IMR-90 (cell line): ENCODE results near the gene FOXR1. TPM values are rescaled to one million over a fixed set of nuclear protein-coding genes. Genes with fewer than 3 reads are reported as not detected.

ENCODE experiments used
- ATAC-seq: fragments of 200-7000 bp; cut with Tn5 transposase; 2 replicates; pipeline ENCODE4 v1.9.1; 2020; ENCODE audit warnings: low read depth, mild to moderate bottlenecking, moderate library complexity
- BruUV-seq: library from RNA; stranded (reverse); fragments of 400-500 nt; replicated peaks from 2 replicates; lab custom pipeline; 2021; lab: Mats Ljungman, UMichigan
- CTCF ChIA-PET: fragments of 300-600 bp; formaldehyde crosslinking; extraction: SDS; loops from one replicate; lab custom pipeline; 2021; ENCODE audit warnings: antibody characterized with exemption; lab: Yijun Ruan, JAX
- POLR2A ChIA-PET: fragments of 300-600 bp; sonication (Branson Sonifier 250); formaldehyde crosslinking; loops from one replicate; lab custom pipeline; 2022; ENCODE audit warnings: antibody characterized with exemption; ENCODE audit not compliant: unreplicated experiment; lab: Charles Lee
- DNase-seq: peaks from one replicate; pipeline ENCODE4 v3.0.0; 2013
- H2AFZ ChIP-seq: replicated peaks from 2 replicates; pipeline ENCODE3; 2013; ENCODE audit warnings: low read length, mild to moderate bottlenecking; ENCODE audit not compliant: poor library complexity
- H2AK5ac ChIP-seq: 2 replicates; pipeline ENCODE4 v1.6.1; 2013; ENCODE audit warnings: low read depth, low read length, inconsistent platforms
- H2AK9ac ChIP-seq: replicated peaks from 2 replicates; pipeline ENCODE3; 2013; ENCODE audit warnings: mild to moderate bottlenecking, low read depth, low read length, moderate library complexity; ENCODE audit not compliant: poor library complexity
- H2BK120ac ChIP-seq: 2 replicates; pipeline ENCODE4 v1.6.1; 2013; ENCODE audit warnings: low read depth, low read length, inconsistent platforms
- H2BK15ac ChIP-seq: 3 replicates; pipeline ENCODE4 v1.6.1; 2013; ENCODE audit warnings: low read depth, low read length, inconsistent platforms
- H2BK20ac ChIP-seq: 2 replicates; pipeline ENCODE4 v1.6.1; 2013; ENCODE audit warnings: low read depth, mild to moderate bottlenecking, inconsistent platforms, low read length, moderate library complexity
- H2BK5ac ChIP-seq: 2 replicates; pipeline ENCODE4 v1.6.1; 2013; ENCODE audit warnings: mild to moderate bottlenecking, low read depth, low read length, inconsistent platforms; ENCODE audit not compliant: poor library complexity, severe bottlenecking
- H3K14ac ChIP-seq: replicated peaks from 2 replicates; pipeline ENCODE4 v1.6.1; 2013; ENCODE audit warnings: low read depth, low read length, inconsistent platforms
- H3K18ac ChIP-seq: 2 replicates; pipeline ENCODE4 v1.6.1; 2013; ENCODE audit warnings: low read depth, low read length, control low read depth
- H3K23ac ChIP-seq: 2 replicates; pipeline ENCODE4 v1.6.1; 2013; ENCODE audit warnings: low read depth, low read length, inconsistent platforms
- H3K27ac ChIP-seq: 2 replicates; pipeline ENCODE4 v1.5.1; 2013; ENCODE audit warnings: mild to moderate bottlenecking, control low read depth, low read length; ENCODE audit not compliant: insufficient read depth
- H3K27me3 ChIP-seq: 2 replicates; pipeline ENCODE4 v1.6.1; 2013; ENCODE audit warnings: low read length; ENCODE audit not compliant: control insufficient read depth, insufficient read depth
- H3K36me3 ChIP-seq: 2 replicates; pipeline ENCODE4 v1.6.1; 2013; ENCODE audit warnings: low read length, mixed read lengths; ENCODE audit not compliant: control insufficient read depth, insufficient read depth
- H3K4ac ChIP-seq: 2 replicates; pipeline ENCODE4 v1.6.1; 2013; ENCODE audit warnings: low read depth, low read length, inconsistent platforms
- H3K4me1 ChIP-seq: 2 replicates; pipeline ENCODE4 v1.6.1; 2013; ENCODE audit warnings: low read length, mixed read lengths; ENCODE audit not compliant: control insufficient read depth, insufficient read depth
- H3K4me2 ChIP-seq: 2 replicates; pipeline ENCODE4 v1.6.1; 2013; ENCODE audit warnings: low read depth, mild to moderate bottlenecking, control low read depth, low read length, moderate library complexity
- H3K4me3 ChIP-seq: 2 replicates; pipeline ENCODE4 v1.5.1; 2013; ENCODE audit warnings: low read depth, mild to moderate bottlenecking, control low read depth, low read length, moderate library complexity; ENCODE audit not compliant: insufficient read depth
- H3K56ac ChIP-seq: 2 replicates; pipeline ENCODE4 v1.6.1; 2013; ENCODE audit warnings: low read length, inconsistent platforms; ENCODE audit not compliant: insufficient read depth; ENCODE audit errors: extremely low read depth
- H3K79me1 ChIP-seq, 2 experiments: 2 replicates each; pipeline ENCODE4 v1.6.1; 2013; ENCODE audit warnings: low read length in 2 of 2, inconsistent platforms in 1 of 2, low read depth in 1 of 2
- H3K9ac ChIP-seq: 2 replicates; pipeline ENCODE4 v1.6.1; 2013; ENCODE audit warnings: low read depth, low read length, control low read depth
- H3K9me1 ChIP-seq: 2 replicates; pipeline ENCODE4 v1.6.1; 2013; ENCODE audit warnings: low read length, inconsistent platforms; ENCODE audit not compliant: insufficient read depth
- H3K9me3 ChIP-seq: 2 replicates; pipeline ENCODE4 v1.6.1; 2013; ENCODE audit warnings: low read length; ENCODE audit not compliant: control insufficient read depth, insufficient read depth
- H4K20me1 ChIP-seq: 2 replicates; pipeline ENCODE4 v1.6.1; 2013; ENCODE audit warnings: low read length, inconsistent platforms; ENCODE audit not compliant: insufficient read depth
- H4K5ac ChIP-seq: 2 replicates; pipeline ENCODE4 v1.6.1; 2013; ENCODE audit warnings: mild to moderate bottlenecking, low read depth, low read length, control low read depth
- H4K8ac ChIP-seq, 2 experiments: 2 replicates each; pipeline ENCODE4 v1.6.1; 2013; ENCODE audit warnings: low read depth in 2 of 2, low read length in 2 of 2, control low read depth in 1 of 2, inconsistent platforms in 1 of 2
- H4K91ac ChIP-seq: 2 replicates; pipeline ENCODE4 v1.6.1; 2013; ENCODE audit warnings: low read depth, low read length, inconsistent platforms; ENCODE audit not compliant: insufficient read depth
- MAFK ChIP-seq: IDR thresholded peaks from 2 replicates; pipeline ENCODE4 v1.6.1; 2012; ENCODE audit warnings: low read depth, low read length, improper control_type of control experiment
- RAD21 ChIP-seq: IDR thresholded peaks from 2 replicates; pipeline ENCODE4 v1.6.1; 2012; ENCODE audit warnings: low read length, improper control_type of control experiment
- RCOR1 ChIP-seq: IDR thresholded peaks from 2 replicates; pipeline ENCODE4 v1.6.1; 2012; ENCODE audit warnings: mild to moderate bottlenecking, low read length, improper control_type of control experiment; ENCODE audit not compliant: insufficient replicate concordance
- WGBS, 2 experiments: methylation state at CpG; one replicate each; pipeline versions ENCODE4 v1.1.5 to v1.1.7; 2013; ENCODE audit warnings: missing lambda C conversion rate in 2 of 2; ENCODE audit not compliant: insufficient read length in 1 of 2; ENCODE audit errors: extremely low coverage in 2 of 2; 5-methylcytosine and 5-hydroxymethylcytosine counted together
- dilution Hi-C: fragments of 300-500 bp; cut with HindIII; formaldehyde crosslinking; loops from one replicate; pipeline ENCODE4 v1.14.3; 2018; ENCODE audit warnings: low sequenced_read_pairs; ENCODE audit not compliant: unreplicated experiment
- in situ Hi-C: fragments of 300-500 bp; cut with MboI; formaldehyde crosslinking; loops from 3 replicates; pipeline ENCODE4 v1.14.3; 2019; ENCODE audit warnings: low sequenced_read_pairs, inconsistent platforms, mixed read lengths
- intact Hi-C: fragments of 100-400 bp; cut with micrococcal nuclease; formaldehyde crosslinking; loops from 2 replicates; pipeline ENCODE4 v1.10.0; 2022
- polyA plus RNA-seq, 3 experiments: library from polyadenylated mRNA; depleted of rRNA; stranded (reverse); fragments of >200 nt; gene quantifications; 2 replicates each; pipeline ENCODE4 v1.2.3, GENCODE V29; 2012; ENCODE audit warnings: low replicate concordance in 1 of 3
- total RNA-seq: library from RNA; depleted of rRNA; stranded (reverse); fragments of >200 nt; gene quantifications from 2 replicates; pipeline ENCODE4 v1.2.3, GENCODE V29; 2012
- TF ChIP-seq, protein P1 (sequence below): fragments of 150-350 bp; IDR thresholded peaks from 2 replicates; pipeline ENCODE4 v1.6.1; 2017; ENCODE audit warnings: mild to moderate bottlenecking, antibody characterized with exemption, low read length, low read depth
- TF ChIP-seq, protein P2 (sequence below): fragments of 150-350 bp; IDR thresholded peaks from 2 replicates; pipeline ENCODE4 v1.6.1; 2016; ENCODE audit warnings: low read depth, mild to moderate bottlenecking, low read length, moderate library complexity, borderline replicate concordance

Gene FOXR1
- total and polyA plus RNA-seq, 2 of the 4 experiments (the other 2 are of a cell fraction): not detected

DNA sequence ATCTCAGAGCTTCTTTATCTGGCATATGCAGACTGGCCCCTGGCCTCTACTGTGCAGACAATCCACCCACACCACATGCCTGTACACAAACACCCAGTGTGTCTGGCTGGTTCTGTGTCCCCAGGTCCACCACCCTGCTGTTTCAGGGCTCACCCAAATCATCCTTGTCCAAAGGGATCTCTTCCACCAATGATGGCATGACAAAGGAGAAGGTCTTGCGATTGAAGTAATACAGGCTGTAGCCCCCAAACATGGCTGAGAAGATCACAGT lies 57.4 kb downstream of the FOXR1 start:
- Histone ChIP-seq H3K9me3 (no peaks in the 10 kb centered on the region), H2AK5ac (no peak overlapping the region), H3K23ac (no peak overlapping the region), H3K36me3 (peaks cover 14% of the 10 kb centered on the region), H2AK9ac (peak overlapping the region; percentile 7), H3K56ac (no peak overlapping the region), H2BK120ac (no peak overlapping the region), H3K9me1 (no peaks in the 10 kb centered on the region; the same call in 1 of the 2 replicates), H3K18ac (no peak overlapping the region), H2BK20ac (no peak overlapping the region), H4K5ac (no peak overlapping the region), H4K91ac (no peak overlapping the region), H3K4me2 (no peak overlapping the region), H3K4me3 (no peak overlapping the region), H3K4ac (no peak overlapping the region), H3K4me1 (no peaks in the 10 kb centered on the region), H2BK5ac (no peak overlapping the region), H3K27ac (no peak overlapping the region), H3K79me1 (peaks cover 6 to 29% of the 10 kb centered on the region in 2 experiments; a peak in 3 of 4 replicates), H2AFZ (no peak overlapping the region), H2BK15ac (no peak overlapping the region), H3K14ac (no peak overlapping the region), H4K20me1 (no peaks in the 10 kb centered on the region; the same call in 1 of the 2 replicates), H4K8ac (no peak overlapping the region), H3K9ac (no peak overlapping the region), H3K27me3 (no peaks in the 10 kb centered on the region)
- intact Hi-C loops (no loop called here), in situ Hi-C loops (no loop called here), dilution Hi-C loops (no loop called here)
- ChIA-PET POLR2A (no interaction called here), CTCF (no interaction called here)
- TF ChIP-seq RCOR1 (no peak), RAD21 (no peak), MAFK (no peak)
- TF ChIP-seq, protein P1, sequence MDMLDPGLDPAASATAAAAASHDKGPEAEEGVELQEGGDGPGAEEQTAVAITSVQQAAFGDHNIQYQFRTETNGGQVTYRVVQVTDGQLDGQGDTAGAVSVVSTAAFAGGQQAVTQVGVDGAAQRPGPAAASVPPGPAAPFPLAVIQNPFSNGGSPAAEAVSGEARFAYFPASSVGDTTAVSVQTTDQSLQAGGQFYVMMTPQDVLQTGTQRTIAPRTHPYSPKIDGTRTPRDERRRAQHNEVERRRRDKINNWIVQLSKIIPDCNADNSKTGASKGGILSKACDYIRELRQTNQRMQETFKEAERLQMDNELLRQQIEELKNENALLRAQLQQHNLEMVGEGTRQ: no peak
- TF ChIP-seq, protein P2, sequence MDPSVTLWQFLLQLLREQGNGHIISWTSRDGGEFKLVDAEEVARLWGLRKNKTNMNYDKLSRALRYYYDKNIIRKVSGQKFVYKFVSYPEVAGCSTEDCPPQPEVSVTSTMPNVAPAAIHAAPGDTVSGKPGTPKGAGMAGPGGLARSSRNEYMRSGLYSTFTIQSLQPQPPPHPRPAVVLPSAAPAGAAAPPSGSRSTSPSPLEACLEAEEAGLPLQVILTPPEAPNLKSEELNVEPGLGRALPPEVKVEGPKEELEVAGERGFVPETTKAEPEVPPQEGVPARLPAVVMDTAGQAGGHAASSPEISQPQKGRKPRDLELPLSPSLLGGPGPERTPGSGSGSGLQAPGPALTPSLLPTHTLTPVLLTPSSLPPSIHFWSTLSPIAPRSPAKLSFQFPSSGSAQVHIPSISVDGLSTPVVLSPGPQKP: no peak
- WGBS, 2 experiments: 100% methylated on average over 1 of the region's 1 CpG; no CpG with 5 or more reads in 1 of the 2 experiments
- BruUV-seq: no TSS peak
- ATAC-seq: no peak
- DNase-seq: no peak
